Naive B cell (primary cell): Measurements from ENCODE around the gene GDA. TPM values are rescaled to one million over a fixed set of nuclear protein-coding genes. Genes with fewer than 3 reads are reported as not detected.

ENCODE experiments used
- polyA plus RNA-seq, 6 donors: library from polyadenylated mRNA; unstranded; fragments of 300-500 nt; fragmentation: Illumina TruSeq; gene quantifications; one replicate each; pipeline ENCODE4 v1.2.3, GENCODE V29; 2021; ENCODE audit warnings: low read depth in 6 of 6

The GDA gene
- polyA plus RNA-seq, 6 donors from 2014 or later, result 0.11 to 0.49 TPM; not detected in 4

Other genes starting within 250 kb of the GDA start
- 10 to 100 TPM; 47.4 to 83.9 (median 60.2) TPM for gene ABHD17B, start 238.2 kb upstream of the GDA start, polyA plus RNA-seq
- 10 to 100 TPM in 4 of 6 donors, 1 to 10 TPM in 2; 2.1 to 15.7 (median 11.6) TPM for gene C9orf85, start 237.8 kb upstream of the GDA start, polyA plus RNA-seq
- gene C9orf57, start 88.8 kb upstream of the GDA start, polyA plus RNA-seq, result not detected
- gene ZFAND5, start 215.8 kb downstream of the GDA start, polyA plus RNA-seq, result 100 to 1,000 TPM in 1 of 6 donors, 10 to 100 TPM in 5; 59.6 to 100 (median 75.3) TPM